ENCODE data around the gene PARVA. TPM values are rescaled to one million over a fixed set of nuclear protein-coding genes. Genes with fewer than 3 reads are reported as not detected.
A peak's percentile ranks its signal among the peaks of the same experiment; 100 is the strongest.

The PARVA gene
- total RNA-seq, 1 experiment from 2014 or later, result 31.5 TPM

GRCh38 chr11:12539572-12539971 lies 162.2 kb downstream of the PARVA start:
- H3K4me3 ChIP-seq, result no peak overlapping the region
- ChIA-PET CTCF (no interaction called here), POLR2A (ENCODE audit: unreplicated experiment) (no interaction called here)
- no peaks in the 10 kb centered on the region for H4K20me1 ChIP-seq (ENCODE audit: insufficient read depth)
- intact Hi-C loops (cut with micrococcal nuclease; ENCODE audit: unreplicated experiment), result no loop called here
- peak in 1 of 2 experiments; percentile 53 for DNase-seq
- H3K9me2 ChIP-seq (ENCODE audit: insufficient read depth), result no peaks in the 10 kb centered on the region
- no peaks in the 10 kb centered on the region for H3K27me3 ChIP-seq (ENCODE audit: insufficient read depth, low read depth)
- no peaks in the 10 kb centered on the region for H3K9me3 ChIP-seq (ENCODE audit: insufficient read depth, low read depth)
- no TSS peak for BruUV-seq (replicated peaks)
- H3K36me3 ChIP-seq (ENCODE audit: low read depth), result no peaks in the 10 kb centered on the region
- no peaks in the 10 kb centered on the region for H3K79me2 ChIP-seq (ENCODE audit: low read depth)
- no peak overlapping the region for H2AFZ ChIP-seq
- H3K27ac ChIP-seq, result peak overlapping the region; percentile 50
- TF ChIP-seq CTCF (conservative IDR thresholded peaks at IDR 0.05) (no peak), EZH2 (IDR thresholded peaks at IDR 0.05; ENCODE audit: low read depth) (no peak)
- peaks cover 16% of the 10 kb centered on the region for H3K4me1 ChIP-seq (replicated peaks; ENCODE audit: insufficient read depth)
- H3F3A ChIP-seq (ENCODE audit: insufficient read depth, low read depth), result 0 out of 2 replicates have a peak, but pooled peaks cover 5% of the 10 kb centered on the region
- peak overlapping the region; percentile 34; the same call in 1 of the 2 replicates for H3K4me2 ChIP-seq

- no peak for DNase-seq
- Histone ChIP-seq H3K27me3 (ENCODE audit: insufficient read depth, low read depth) (no peaks in the 10 kb centered on the region), H3K4me3 (no peak overlapping the region), H3K79me2 (ENCODE audit: low read depth) (no peaks in the 10 kb centered on the region), H3K4me2 (no peak overlapping the region), H3K9me3 (ENCODE audit: insufficient read depth, low read depth) (no peaks in the 10 kb centered on the region), H3K27ac (peak overlapping the region; percentile 50; the same call in 1 of the 2 replicates), H3F3A (ENCODE audit: insufficient read depth, low read depth) (0 out of 2 replicates have a peak, but pooled peaks cover 5% of the 10 kb centered on the region), H2AFZ (no peak overlapping the region), H3K36me3 (ENCODE audit: low read depth) (no peaks in the 10 kb centered on the region), H4K20me1 (ENCODE audit: insufficient read depth) (no peaks in the 10 kb centered on the region), H3K4me1 (replicated peaks; ENCODE audit: insufficient read depth) (peaks cover 16% of the 10 kb centered on the region), H3K9me2 (ENCODE audit: insufficient read depth) (no peaks in the 10 kb centered on the region)
- POLR2A ChIA-PET (ENCODE audit: unreplicated experiment), result interaction anchor here (0.6 kb wide), 1 partner anchor 228 kb away, joined by 3 read pairs; no protein-coding TSS in a partner anchor
- no peak for TF ChIP-seq EZH2 (IDR thresholded peaks at IDR 0.05; ENCODE audit: low read depth)
- no peak for TF ChIP-seq CTCF (conservative IDR thresholded peaks at IDR 0.05)
- intact Hi-C loops (cut with micrococcal nuclease; ENCODE audit: unreplicated experiment), result no loop called here
- CTCF ChIA-PET, result no interaction called here
- BruUV-seq (replicated peaks), result no TSS peak
Observed at GRCh38 chr11:12540075-12540680, 162.8 kb downstream of the PARVA start.

- Histone ChIP-seq H3K79me2 (ENCODE audit: low read depth) (no peaks in the 10 kb centered on the region), H4K20me1 (ENCODE audit: insufficient read depth) (no peaks in the 10 kb centered on the region), H3K27ac (no peak overlapping the region), H3K9me3 (ENCODE audit: insufficient read depth, low read depth) (no peaks in the 10 kb centered on the region), H3K36me3 (ENCODE audit: low read depth) (no peaks in the 10 kb centered on the region), H2AFZ (no peak overlapping the region), H3K4me2 (no peak overlapping the region), H3K4me3 (no peak overlapping the region), H3K9me2 (ENCODE audit: insufficient read depth) (no peaks in the 10 kb centered on the region), H3K27me3 (ENCODE audit: insufficient read depth, low read depth) (no peaks in the 10 kb centered on the region), H3F3A (ENCODE audit: insufficient read depth, low read depth) (0 out of 2 replicates have a peak, but pooled peaks cover 5% of the 10 kb centered on the region), H3K4me1 (replicated peaks; ENCODE audit: insufficient read depth) (peaks cover 16% of the 10 kb centered on the region)
- DNase-seq, result peak in 1 of 2 experiments; percentile 15
- no TSS peak for BruUV-seq (replicated peaks)
- POLR2A ChIA-PET (ENCODE audit: unreplicated experiment), result interaction anchor here (0.6 kb wide), 1 partner anchor 227 kb away, joined by 3 read pairs; no protein-coding TSS in a partner anchor
- intact Hi-C loops (cut with micrococcal nuclease; ENCODE audit: unreplicated experiment), result no loop called here
- CTCF ChIA-PET, result no interaction called here
- no peak for TF ChIP-seq CTCF (conservative IDR thresholded peaks at IDR 0.05)
- TF ChIP-seq EZH2 (IDR thresholded peaks at IDR 0.05; ENCODE audit: low read depth), result no peak
Observed at GRCh38 chr11:12540913-12541582, 163.7 kb downstream of the PARVA start.
